Activated CD8-positive, alpha-beta memory T cell treated with anti-CD3 and anti-CD28 coated beads for 36 hours (primary cell): Measurements from ENCODE around the gene RNF146. TPM values are rescaled to one million over a fixed set of nuclear protein-coding genes. Genes with fewer than 3 reads are reported as not detected.
"Not testable (repeated sequence)": the region's sequence is repeated elsewhere in the genome, so short reads cannot be mapped to it uniquely, and the experiment has no call there.

ENCODE experiments used
- CTCF ChIA-PET: fragments of 350-600 bp; sonication (Branson Sonifier 250); formaldehyde crosslinking; loops from one replicate; lab custom pipeline; 2021; ENCODE audit warnings: antibody characterized with exemption; lab: Charles Lee
- POLR2A ChIA-PET: fragments of 350-600 bp; sonication (Branson Sonifier 250); formaldehyde crosslinking; loops from one replicate; lab custom pipeline; 2021; ENCODE audit warnings: antibody characterized with exemption; lab: Charles Lee
- total RNA-seq, 2 experiments: library from RNA; stranded (reverse); gene quantifications; one replicate each; pipeline ENCODE4 v1.2.3, GENCODE V29; 2021

The RNF146 gene, protein sequence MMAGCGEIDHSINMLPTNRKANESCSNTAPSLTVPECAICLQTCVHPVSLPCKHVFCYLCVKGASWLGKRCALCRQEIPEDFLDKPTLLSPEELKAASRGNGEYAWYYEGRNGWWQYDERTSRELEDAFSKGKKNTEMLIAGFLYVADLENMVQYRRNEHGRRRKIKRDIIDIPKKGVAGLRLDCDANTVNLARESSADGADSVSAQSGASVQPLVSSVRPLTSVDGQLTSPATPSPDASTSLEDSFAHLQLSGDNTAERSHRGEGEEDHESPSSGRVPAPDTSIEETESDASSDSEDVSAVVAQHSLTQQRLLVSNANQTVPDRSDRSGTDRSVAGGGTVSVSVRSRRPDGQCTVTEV
- total RNA-seq = 10 to 100 TPM; 18.7 to 19.4 TPM

DNA sequence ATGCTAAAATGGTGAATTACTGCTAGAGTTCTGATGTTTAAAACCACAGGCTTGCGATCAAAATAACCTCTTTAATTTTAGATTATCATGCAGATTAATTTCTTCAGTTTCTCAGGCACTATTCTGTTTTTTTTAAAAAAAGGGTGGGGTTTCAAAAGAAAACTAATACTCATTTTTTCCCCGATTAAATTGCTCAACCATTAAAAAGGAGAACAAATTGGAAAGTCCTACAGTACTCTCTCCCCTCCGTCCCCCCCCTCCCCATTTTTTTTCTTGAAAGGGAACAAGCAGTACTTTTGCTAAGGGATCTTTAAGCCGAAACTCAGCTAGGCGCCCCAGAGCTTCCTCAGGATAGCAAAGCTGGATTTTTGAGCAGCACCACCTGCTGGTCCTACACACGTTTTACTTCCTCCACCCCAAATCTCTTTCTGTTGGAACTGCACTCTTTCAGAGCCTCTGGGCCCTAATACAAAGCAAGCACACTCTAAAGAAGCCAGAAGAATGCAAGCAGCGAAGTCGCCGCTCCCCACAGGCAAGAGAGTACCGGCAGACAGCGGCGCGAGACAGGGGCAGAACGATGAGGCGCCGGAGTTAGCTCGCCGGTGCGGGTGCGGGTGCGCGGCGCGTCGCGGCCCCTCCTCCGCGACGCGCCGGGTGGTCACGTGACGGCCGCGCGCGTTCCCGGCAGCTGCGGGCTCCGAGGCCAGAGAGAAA, at the start of gene RNF146:
RNF146 (plus strand) TSS at position 687 of the 714 bp plus-strand sequence. CDS start 13,475 bp downstream, outside the sequence.
- ChIA-PET POLR2A (interaction anchor here (0.5 to 1.8 kb wide), 8 partner anchors 21 to 387 kb away, joined by 3 to 10 read pairs (median 4); partner anchors contain the start of gene ECHDC1), CTCF (interaction anchor here (0.6 to 1.8 kb wide), 6 partner anchors 9 to 252 kb away, joined by 3 to 8 read pairs (median 3); partner anchors contain the start of gene MTCL3)

DNA sequence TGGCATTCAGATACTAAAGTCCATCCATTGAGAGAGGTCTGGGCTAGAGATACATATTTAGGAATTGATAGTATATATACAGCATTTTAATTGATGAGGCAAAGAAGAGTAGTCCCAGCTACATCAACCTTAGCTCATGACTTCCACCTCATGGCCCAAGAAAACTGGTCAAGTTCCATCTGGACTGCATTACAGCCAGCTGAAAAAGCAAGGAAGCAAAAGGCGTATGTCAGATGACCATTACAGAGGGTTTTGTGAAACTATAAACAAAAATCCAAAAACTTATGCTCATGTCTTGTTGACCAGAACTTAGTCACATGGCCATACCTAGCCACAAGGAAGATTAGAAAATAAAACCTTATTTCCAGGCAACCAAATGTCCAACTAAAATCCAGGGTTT, 46.8 kb upstream of the RNF146 start:
- ChIA-PET CTCF (no interaction called here), POLR2A (no interaction called here)

DNA sequence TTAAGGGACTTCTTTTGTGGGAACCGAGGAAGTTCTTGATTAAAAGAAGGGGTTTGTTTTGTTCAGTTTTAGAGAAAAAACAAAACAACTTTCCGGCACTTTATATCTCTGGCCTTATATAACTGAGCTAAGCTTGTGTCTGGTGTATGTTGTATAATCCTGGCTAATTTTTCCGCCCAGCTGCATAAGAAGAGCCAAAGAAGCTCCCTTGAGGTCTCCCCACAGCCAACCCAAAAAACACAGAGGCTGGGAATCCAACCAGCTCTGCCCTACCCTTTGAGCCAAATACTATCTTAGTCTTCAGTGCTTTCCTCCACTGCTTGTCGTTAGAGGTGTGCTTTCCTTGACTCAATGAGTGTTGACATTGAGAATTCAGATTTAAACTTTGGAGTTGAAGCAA, 45.5 kb upstream of the RNF146 start:
- CTCF ChIA-PET = no interaction called here
- POLR2A ChIA-PET = no interaction called here

DNA sequence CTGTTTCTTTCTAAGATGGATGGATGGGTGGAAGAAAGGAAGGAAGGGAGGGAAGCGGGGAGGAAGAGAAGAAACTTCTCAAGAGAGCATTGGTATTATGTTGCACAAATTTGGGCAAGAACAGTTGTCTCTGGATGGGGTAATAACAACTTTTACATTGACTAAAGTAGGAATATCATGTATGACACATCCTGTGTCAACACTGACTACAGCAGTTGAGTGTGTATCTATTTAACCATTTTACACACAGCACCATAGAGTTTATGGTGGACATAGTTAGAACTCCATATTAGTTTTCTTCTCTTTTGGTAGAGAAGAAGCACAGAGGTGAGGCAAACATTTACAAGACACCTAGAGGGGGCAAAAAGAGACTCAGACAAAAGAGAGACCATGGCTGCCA, 44.2 kb upstream of the RNF146 start:
- ChIA-PET POLR2A (no interaction called here), CTCF (no interaction called here)

DNA sequence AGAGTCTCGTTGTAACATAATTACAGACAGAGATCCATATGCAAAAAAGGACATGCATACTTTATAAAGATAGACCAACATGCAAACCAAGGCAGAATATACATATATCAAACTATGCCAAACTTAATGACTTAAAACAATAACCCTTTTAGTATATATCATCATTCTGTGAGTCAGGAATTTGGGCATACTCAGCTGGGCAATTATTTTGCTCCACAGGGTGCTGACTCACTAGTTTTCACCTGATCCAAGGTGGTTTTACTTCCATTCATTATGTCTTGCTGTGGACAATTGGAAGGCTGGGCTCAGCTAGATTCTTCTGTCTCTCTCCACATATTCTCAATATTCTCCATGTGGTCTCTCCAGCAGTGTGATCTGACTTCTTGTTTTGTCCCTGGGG, 41.2 kb upstream of the RNF146 start:
- ChIA-PET POLR2A (no interaction called here), CTCF (no interaction called here)

DNA sequence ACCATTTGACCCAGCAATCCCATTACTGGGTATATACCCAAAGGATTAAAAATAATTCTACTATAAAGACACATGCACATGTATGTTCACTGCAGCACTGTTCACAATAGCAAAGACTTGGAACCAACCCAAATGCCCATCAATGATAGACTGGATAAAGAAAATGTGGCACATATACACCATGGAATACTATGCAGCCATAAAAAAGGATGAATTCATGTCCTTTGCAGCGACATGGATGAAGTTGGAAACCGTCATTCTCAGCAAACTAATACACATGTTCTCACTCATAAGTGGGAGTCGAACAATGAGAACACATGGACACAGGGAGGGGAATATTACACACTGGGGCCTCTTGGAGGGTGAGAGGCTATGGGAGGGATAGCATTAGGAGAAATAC, 32.8 kb upstream of the RNF146 start:
- CTCF ChIA-PET, POLR2A ChIA-PET: not testable (repeated sequence)

DNA sequence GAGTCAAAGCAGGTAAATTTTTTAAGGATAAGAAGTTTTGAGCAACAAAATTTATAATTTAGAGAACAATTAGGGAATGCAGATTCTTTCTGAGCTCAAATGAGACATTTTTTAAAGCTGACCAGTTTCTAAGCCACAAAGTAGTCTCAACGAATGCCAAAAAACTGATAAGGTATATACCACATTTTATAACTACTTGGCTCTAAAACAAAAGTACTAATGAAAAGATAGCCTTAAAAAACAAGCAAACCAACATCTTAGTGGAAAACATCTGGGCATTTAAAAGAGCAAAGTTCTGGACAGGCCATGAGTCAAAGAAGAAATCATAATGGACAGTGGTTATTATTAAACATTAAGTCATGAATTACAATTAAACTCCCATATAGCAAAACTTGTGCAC, 23.2 kb upstream of the RNF146 start:
- CTCF ChIA-PET = no interaction called here

DNA sequence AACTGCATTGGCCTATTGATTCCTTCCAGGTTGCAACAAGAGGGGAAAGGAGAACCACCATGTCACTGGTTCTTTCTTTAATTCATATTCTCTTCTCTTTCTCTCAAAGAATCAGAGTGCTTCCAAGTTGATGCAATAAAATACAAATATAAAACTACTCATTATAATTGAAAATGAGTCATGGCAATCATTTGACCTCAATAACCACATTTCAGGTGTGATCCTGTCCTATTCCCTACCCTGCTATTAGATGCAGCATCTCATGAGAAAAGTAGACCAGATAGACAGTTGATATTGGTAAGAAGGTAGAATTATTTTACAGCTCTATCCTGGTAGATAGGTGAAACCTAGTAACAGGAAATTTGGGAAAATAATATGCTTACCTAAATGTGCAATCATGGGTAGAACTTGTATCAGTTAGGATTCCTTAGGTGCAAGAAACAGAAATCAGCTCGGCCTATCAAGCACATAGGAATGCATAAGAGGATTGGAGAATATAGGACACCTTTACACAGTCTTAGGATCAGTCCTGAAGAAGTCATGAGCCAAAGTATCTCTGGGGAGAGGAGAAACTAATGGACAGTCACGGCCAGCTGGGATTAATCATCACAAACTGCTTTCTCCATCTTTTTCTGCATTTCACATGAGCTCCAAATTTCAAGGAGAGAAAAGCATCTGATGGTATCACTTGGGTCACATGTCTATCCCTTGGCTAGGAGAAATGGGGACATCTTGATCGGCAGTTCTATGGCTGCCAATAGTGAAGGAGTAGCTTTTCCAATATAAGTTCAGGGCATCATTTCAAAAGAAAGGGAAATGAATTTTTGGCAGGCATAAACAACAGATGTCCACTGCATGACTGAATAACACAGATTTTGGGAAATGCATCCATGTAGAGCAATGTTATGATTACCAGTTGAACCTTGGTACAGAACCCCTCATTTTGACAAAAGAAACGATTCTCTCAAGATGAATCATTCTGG, 19.3 kb upstream of the RNF146 start:
- ChIA-PET POLR2A (interaction anchor here (0.7 kb wide), 1 partner anchor 1467 kb away, joined by 6 read pairs; no protein-coding TSS in a partner anchor), CTCF (no interaction called here)

More for the DNA sequence above, 23.2 kb upstream of the RNF146 start:
- POLR2A ChIA-PET = no interaction called here

DNA sequence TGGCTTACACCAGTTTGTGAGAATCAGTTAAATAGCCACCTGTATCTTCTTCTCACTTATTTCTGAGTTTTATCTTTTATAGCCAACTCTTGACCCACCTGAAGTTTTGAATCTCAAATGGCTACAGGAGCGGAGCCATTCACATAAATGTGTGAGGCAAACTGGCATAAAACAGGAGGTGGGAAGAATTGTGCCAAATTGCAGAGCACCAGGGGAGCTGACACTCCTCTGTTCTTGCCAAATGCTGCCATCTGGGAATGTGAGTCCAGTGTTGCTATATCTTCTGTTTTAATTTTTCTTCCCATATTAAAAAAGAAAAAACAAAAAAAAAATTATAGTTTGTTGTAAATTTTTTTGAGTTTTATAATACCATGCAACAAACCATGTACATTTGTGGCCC, 17.0 kb upstream of the RNF146 start:
- POLR2A ChIA-PET = no interaction called here
- CTCF ChIA-PET = no interaction called here

DNA sequence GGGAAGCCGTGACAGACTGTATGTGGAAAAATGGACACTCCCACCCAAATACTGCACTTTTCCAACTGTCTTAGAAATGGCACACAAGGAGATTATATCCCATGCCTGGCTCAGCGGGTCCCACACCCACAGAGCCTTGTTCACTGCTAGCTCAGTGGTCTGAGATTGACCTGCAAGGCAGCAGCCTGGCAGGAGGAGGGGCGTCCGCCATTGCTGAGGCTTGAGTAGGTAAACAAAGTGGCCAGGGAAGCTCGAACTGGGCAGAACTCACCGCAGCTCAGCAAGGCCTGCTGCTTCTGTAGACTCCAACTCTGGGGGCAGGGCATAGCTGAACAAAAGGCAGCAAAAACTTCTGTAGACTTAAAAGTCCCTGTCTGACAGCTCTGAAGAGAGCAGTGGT, 11.4 kb upstream of the RNF146 start:
- ChIA-PET CTCF (no interaction called here), POLR2A (no interaction called here)

DNA sequence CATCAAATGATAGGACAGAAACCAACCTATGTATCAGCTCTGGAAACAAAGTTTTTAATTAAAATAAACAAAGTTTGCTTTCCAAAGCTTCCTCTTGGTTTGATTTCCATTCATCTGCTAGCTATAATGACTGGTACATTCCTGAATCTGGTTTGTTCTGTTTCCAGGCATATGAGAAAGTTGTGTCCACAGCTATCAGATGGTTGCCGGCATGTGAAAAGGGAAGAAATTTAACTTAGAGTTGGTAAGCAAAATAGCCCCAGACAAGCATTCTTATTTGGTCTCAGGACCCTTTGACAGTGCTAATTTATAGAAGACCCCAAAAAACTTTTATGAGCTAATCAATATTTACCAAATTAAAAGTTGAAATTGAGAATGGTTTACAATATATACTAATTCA, 3.8 kb upstream of the RNF146 start:
- ChIA-PET CTCF (interaction anchor here (0.9 to 1.5 kb wide), 2 partner anchors 9 to 10 kb away, joined by 3 to 4 read pairs; no protein-coding TSS in a partner anchor), POLR2A (no interaction called here)

DNA sequence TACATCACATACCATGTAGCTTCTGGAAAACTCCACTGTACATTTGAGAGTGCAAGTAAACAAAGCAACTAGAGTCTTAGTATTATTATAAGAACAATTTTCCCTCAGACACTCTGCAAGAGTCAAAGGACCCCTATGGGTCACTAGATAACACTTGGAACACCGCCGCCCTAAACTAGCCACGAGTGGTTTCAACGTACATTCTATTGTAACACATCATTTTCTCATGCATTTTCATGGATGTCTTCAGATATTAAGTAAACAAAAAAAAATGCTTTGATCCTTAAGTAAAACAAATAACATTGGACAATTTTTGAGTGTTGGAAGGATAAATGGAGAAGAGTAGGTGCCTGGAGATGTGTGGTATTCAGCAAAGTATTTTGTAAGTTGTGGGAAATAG, 3.2 kb upstream of the RNF146 start:
- ChIA-PET CTCF (interaction anchor here (0.6 to 0.9 kb wide), 2 partner anchors 10 to 275 kb away, joined by 3 read pairs; no protein-coding TSS in a partner anchor), POLR2A (no interaction called here)

DNA sequence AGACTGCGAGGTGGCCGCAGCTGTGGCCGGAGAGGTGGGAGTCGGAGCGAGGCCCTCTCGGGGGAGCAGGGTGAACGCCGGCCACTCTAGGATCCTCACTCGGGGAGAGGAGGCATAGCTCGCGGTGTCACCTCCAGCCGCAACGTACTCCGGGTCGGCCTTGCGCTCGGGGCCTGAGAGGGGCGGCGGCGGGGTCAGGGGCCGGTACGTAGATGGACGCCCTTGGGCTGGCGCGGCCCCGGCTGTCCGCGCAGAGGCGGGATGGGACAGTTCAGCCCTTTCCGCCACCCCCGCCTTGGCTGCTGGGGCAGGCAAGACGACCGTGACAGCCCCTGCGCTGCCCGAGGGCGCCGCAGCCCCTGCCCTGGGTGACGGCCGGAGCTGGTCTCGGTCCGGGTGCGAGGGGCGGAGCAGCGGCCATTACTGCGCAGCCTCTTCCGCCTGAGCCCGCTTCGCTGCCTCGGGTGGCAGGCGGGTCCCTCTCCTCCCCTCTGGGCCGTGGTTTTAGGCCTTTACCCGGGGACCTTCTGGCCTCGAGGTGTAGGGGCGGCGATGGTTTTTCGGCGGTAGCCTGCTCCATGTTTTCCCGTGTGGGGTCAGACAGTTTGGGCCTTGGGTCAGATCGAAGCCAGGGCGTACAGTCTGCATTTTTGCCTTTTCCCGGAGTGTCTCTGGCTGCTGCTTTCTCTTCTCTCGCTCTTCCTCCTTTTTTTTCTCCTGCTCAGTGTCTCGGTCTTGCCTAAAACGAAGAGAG, 405 bp downstream of the RNF146 start:
- CTCF ChIA-PET = interaction anchor here (0.6 to 1.8 kb wide), 6 partner anchors 9 to 251 kb away, joined by 3 to 8 read pairs (median 3); partner anchors contain the start of gene MTCL3
- POLR2A ChIA-PET = interaction anchor here (0.6 to 1.8 kb wide), 6 partner anchors 20 to 386 kb away, joined by 3 to 10 read pairs (median 6); partner anchors contain the start of gene ECHDC1

DNA sequence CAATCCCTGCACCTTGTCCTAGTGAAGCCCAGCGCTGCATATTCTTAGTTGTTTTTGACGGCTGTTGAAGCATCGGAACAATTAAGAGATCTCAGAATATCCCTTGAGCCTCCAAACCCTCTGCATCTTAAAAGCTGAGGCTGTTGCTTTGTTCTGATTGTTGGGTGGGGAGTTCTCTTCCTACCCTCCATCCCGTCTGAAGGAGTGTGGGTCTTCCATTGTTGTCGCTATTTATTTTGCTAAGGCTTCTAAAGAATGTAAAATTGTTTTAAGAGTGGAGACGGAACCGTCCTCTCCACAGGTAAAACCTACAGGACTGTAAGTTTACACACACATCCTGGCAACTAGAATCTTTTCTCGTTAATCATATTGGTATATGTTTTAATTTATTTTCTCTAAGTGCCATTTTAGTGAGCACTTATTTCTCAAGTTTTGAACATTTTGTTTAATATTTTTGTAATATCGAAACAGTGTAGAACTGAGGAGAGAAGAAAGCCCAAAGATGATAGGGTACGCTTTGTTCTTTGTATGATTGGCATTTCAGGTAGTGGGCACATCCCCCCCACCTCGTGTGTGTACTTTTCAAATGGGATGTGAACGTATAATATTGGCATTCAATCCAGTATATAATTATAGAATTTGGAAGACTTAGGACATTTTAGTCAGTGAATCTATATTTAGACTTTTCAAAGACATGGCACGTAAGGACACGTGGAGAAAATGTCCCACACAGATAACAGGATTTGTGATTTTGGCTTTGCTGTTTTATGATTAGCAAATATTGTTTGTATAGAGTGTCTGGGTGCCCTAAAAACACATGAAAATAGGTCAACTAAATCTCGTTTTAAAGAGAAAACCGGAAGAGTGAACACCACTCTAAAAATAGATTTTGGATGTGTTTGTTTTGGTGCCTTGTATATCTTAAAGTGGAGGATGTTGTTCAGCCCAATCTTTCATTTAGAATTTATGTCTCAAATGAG, 1.3 kb downstream of the RNF146 start:
- CTCF ChIA-PET = interaction anchor here (1.1 to 1.8 kb wide), 3 partner anchors 8 to 251 kb away, joined by 3 to 5 read pairs (median 3); partner anchors contain the start of gene MTCL3
- POLR2A ChIA-PET = interaction anchor here (1.1 to 1.8 kb wide), 2 partner anchors 23 to 248 kb away, joined by 9 to 10 read pairs; no protein-coding TSS in a partner anchor

DNA sequence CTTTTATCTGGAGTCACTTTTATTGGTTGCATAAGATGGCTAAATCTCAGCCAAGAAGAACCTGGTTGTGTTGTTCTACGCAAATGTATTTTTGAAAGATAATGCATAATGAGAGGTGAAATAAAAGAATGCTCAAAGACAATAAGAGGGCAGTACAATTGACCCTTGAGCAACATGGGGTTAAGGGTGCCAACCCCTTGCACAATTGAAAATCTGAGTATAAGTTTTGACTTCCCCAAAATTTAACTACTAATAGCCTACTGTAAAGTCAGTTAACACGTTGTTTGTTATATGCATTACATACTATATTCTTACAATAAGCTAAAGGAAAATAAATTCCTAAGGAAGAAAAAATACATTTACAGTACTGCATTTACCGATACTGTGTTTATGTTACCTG, 5.9 kb downstream of the RNF146 start:
- ChIA-PET CTCF (interaction anchor here (1.2 kb wide), 1 partner anchor 17 kb away, joined by 3 read pairs; no protein-coding TSS in a partner anchor), POLR2A (no interaction called here)

DNA sequence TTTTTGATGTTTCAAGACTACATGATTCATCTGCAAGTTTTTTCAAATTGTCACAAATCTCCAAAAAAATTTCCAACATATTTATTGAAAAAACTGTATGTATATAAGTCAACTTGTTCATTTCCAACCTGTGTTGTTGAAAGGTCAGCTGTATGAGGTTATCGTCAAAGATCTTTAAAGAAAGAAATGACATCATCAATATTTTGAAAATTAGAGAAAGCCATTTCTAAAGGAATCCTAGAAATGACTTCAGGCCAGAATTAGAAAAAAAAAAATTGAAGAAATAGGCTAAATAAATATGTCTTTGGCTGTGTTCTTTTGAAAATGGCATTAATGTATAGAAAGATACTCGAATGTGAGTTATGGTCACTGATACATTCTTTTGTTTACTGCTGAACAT, 6.8 kb downstream of the RNF146 start:
- ChIA-PET POLR2A (no interaction called here), CTCF (no interaction called here)

DNA sequence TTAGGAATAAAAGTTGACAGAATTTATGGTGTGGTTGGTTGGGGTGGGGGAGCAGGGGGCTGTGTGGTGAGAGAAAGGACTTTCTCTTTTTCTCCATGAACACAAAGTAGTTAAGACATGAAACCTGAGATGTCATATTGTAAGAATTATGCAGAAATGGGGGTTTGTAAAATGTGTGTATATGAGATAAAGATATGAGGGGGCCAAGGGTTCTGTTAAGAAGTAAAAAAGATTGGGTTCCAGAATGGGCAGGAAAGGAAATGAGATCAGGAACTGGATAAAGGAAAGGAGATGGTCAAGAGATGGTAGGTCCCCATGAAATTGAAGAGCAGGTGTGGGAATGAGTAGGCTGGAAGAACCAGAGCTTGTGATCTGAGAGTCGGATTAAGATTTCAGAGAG, 9.7 kb downstream of the RNF146 start:
- ChIA-PET CTCF (interaction anchor here (1.0 kb wide), 1 partner anchor 10 kb away, joined by 5 read pairs; the partner anchor contains the start of gene RNF146), POLR2A (no interaction called here)
